Measurements from ENCODE around the gene CFDP1. TPM values are rescaled to one million over a fixed set of nuclear protein-coding genes. Genes with fewer than 3 reads are reported as not detected.

Gene CFDP1
- total and polyA plus RNA-seq, 4 donors: 44.8 to 105 (median 64.1) TPM

GRCh38 chr16:75257886-75258806 is 175.2 kb downstream of the CFDP1 start:
- DNase-seq (no peak), ATAC-seq (ENCODE audit: insufficient read depth, low FRiP score) (no peak)
- H3K9me3 ChIP-seq (ENCODE audit: control insufficient read depth in 4 of 4, insufficient read depth in 3 of 4, low read length in 3 of 4): no peaks in the 10 kb centered on the region
- peak overlapping the region in 1 of 2 donors; percentile 93 for H3K27ac ChIP-seq (ENCODE audit: low read depth in 1 of 2, low read length in 1 of 2)
- peaks cover 28 to 78% (median 64%) of the 10 kb centered on the region in 5 donors for H3K4me1 ChIP-seq (ENCODE audit: control insufficient read depth in 5 of 5, insufficient read depth in 5 of 5, low read length in 5 of 5)
- peaks cover 0 to 3% (median 0%) of the 10 kb centered on the region in 4 donors for H3K36me3 ChIP-seq (ENCODE audit: control insufficient read depth in 4 of 4, insufficient read depth in 4 of 4, low read length in 4 of 4)
- H3K9ac ChIP-seq (ENCODE audit: insufficient read depth in 1 of 2, low read length in 2 of 2): no peak overlapping the region
- H3K27me3 ChIP-seq (ENCODE audit: control insufficient read depth in 3 of 3, insufficient read depth in 3 of 3, low read length in 2 of 3): no peaks in the 10 kb centered on the region
- TF ChIP-seq CTCF (IDR thresholded peaks at IDR 0.05; ENCODE audit: control extremely low read depth, extremely low read depth): no peak
- WGBS, 2 donors: 74 to 87% methylated on average over 21 of the region's 21 CpGs
- H3K4me3 ChIP-seq: no peak overlapping the region

GRCh38 chr16:75256696-75257343 is 176.5 kb downstream of the CFDP1 start:
- H3K9me3 ChIP-seq (ENCODE audit: control insufficient read depth in 4 of 4, insufficient read depth in 3 of 4, low read length in 3 of 4): no peaks in the 10 kb centered on the region
- WGBS, 2 donors: 40 to 62% methylated on average over 13 to 14 of the region's 14 CpGs
- TF ChIP-seq CTCF (IDR thresholded peaks at IDR 0.05; ENCODE audit: control extremely low read depth, extremely low read depth): no peak
- peak; percentile 72 to 79 (median 74) for DNase-seq
- H3K4me1 ChIP-seq (ENCODE audit: control insufficient read depth in 5 of 5, insufficient read depth in 5 of 5, low read length in 5 of 5): peaks cover 28 to 78% (median 64%) of the 10 kb centered on the region in 5 donors
- no peak overlapping the region for H3K4me3 ChIP-seq
- H3K9ac ChIP-seq (ENCODE audit: insufficient read depth in 1 of 2, low read length in 2 of 2): no peak overlapping the region
- H3K27me3 ChIP-seq (ENCODE audit: control insufficient read depth in 3 of 3, insufficient read depth in 3 of 3, low read length in 2 of 3): no peaks in the 10 kb centered on the region
- no peaks in the 10 kb centered on the region for H3K36me3 ChIP-seq (ENCODE audit: control insufficient read depth in 4 of 4, insufficient read depth in 4 of 4, low read length in 4 of 4)
- H3K27ac ChIP-seq (ENCODE audit: low read depth in 1 of 2, low read length in 1 of 2): peak overlapping the region; percentile 36 to 93
- no peak for ATAC-seq (ENCODE audit: insufficient read depth, low FRiP score)

GRCh38 chr16:75256059-75256571 is 177.2 kb downstream of the CFDP1 start:
- TF ChIP-seq CTCF (IDR thresholded peaks at IDR 0.05; ENCODE audit: control extremely low read depth, extremely low read depth): no peak
- peak in 2 of 3 donors; percentile 50 to 55 for DNase-seq
- WGBS, 2 donors: 53 to 77% methylated on average over 12 of the region's 12 CpGs

More at GRCh38 chr16:75256059-75256571, 177.2 kb downstream of the CFDP1 start:
- H3K36me3 ChIP-seq (ENCODE audit: control insufficient read depth in 4 of 4, insufficient read depth in 4 of 4, low read length in 4 of 4): no peaks in the 10 kb centered on the region
- peaks cover 29 to 74% (median 59%) of the 10 kb centered on the region in 5 donors for H3K4me1 ChIP-seq (ENCODE audit: control insufficient read depth in 5 of 5, insufficient read depth in 5 of 5, low read length in 5 of 5)
- H3K4me3 ChIP-seq: no peak overlapping the region
- peak overlapping the region in 1 of 2 donors; percentile 93 for H3K27ac ChIP-seq (ENCODE audit: low read depth in 1 of 2, low read length in 1 of 2)
- no peak for ATAC-seq (ENCODE audit: insufficient read depth, low FRiP score)
- no peaks in the 10 kb centered on the region for H3K27me3 ChIP-seq (ENCODE audit: control insufficient read depth in 3 of 3, insufficient read depth in 3 of 3, low read length in 2 of 3)
- H3K9me3 ChIP-seq (ENCODE audit: control insufficient read depth in 4 of 4, insufficient read depth in 3 of 4, low read length in 3 of 4): no peaks in the 10 kb centered on the region
- no peak overlapping the region for H3K9ac ChIP-seq (ENCODE audit: insufficient read depth in 1 of 2, low read length in 2 of 2)
